Right ventricle myocardium inferior (tissue), 1 donor: Measurements from ENCODE around the gene IFNL2. TPM values are rescaled to one million over a fixed set of nuclear protein-coding genes. Genes with fewer than 3 reads are reported as not detected.
"Not testable (repeated sequence)": the region's sequence is repeated elsewhere in the genome, so short reads cannot be mapped to it uniquely, and the experiment has no call there.

Experiments
- ATAC-seq: fragments of 200-7000 bp; cut with Tn5 transposase; one replicate; pipeline ENCODE4 v1.9.1; 2020; ENCODE audit warnings: mild to moderate bottlenecking, moderate library complexity
- DNase-seq: peaks from one replicate; pipeline ENCODE4 v3.0.0; 2021; ENCODE audit errors: missing footprints
- intact Hi-C: fragments of 100-400 bp; cut with DNase I; formaldehyde crosslinking; loops from one replicate; pipeline ENCODE4 v1.11.0; 2022
- total RNA-seq: library from RNA; stranded (reverse); fragmentation: NEBNext Ultra II Directional; extraction: Animal tissue kit (Norgen Biotek cat#: 25700); gene quantifications from one replicate; pipeline ENCODE4 v1.2.1, GENCODE V29; 2021
- donor health status: DM: no; HTN: yes; CAD: no; lungs with severe emphysema.

Gene IFNL2
- total RNA-seq, 1 donor from 2014 or later = not detected

DNA sequence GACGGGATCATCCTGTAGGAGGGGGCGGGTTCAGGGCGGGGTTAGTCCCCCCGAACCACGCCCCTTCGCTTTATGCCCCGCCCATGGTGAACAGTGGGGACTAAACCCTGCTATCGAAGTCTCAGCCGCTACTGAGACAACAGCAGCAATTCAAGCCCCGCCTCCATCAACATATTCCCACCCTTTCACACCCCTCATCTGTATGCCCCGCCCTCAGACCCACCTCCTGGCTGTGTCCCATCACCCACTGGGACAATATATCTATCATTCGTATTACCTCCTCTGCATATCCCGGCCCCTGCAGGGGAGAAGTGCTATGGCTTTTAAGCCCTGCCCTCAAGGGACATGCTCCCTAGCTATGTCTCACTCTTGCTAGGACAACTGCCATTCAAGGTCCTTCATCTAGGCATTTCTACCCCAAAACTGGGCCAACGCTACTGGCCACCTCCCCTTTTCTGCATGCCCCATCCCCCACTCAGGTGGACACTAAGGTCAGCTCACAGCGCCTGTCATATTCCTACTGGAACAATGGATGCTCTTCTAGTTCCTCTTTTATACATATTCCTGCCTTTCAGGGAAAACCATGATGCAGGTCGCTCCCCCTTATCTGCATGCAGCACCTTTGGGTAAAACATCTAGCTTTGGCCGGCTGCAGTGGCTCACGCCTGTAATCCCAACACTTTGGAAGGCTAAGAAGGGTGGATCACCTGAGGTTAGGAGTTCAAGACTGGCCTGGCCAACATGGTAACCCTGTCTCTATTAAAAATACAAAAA is 40.5 kb downstream of the IFNL2 start:
- ATAC-seq (no peak), DNase-seq (no peak)
- intact Hi-C loops = no loop called here

DNA sequence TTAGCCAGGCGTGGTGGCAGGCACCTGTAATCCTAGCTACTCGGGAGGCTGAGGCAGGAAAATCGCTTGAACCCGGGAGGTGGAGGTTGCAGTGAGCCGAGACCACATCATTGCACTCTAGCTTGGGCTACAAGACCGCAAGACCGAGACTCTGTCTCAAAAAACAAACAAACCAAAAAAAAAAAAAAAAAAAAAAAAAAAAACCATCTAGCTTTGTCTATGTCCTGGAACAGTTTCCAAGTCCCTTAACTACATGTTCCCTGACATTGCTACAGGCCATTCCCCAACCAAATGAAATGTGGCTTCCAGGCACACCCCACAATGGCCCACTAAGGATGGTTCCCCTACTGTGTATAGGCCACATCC is 41.1 kb downstream of the IFNL2 start:
- not testable (repeated sequence) for DNase-seq, ATAC-seq

DNA sequence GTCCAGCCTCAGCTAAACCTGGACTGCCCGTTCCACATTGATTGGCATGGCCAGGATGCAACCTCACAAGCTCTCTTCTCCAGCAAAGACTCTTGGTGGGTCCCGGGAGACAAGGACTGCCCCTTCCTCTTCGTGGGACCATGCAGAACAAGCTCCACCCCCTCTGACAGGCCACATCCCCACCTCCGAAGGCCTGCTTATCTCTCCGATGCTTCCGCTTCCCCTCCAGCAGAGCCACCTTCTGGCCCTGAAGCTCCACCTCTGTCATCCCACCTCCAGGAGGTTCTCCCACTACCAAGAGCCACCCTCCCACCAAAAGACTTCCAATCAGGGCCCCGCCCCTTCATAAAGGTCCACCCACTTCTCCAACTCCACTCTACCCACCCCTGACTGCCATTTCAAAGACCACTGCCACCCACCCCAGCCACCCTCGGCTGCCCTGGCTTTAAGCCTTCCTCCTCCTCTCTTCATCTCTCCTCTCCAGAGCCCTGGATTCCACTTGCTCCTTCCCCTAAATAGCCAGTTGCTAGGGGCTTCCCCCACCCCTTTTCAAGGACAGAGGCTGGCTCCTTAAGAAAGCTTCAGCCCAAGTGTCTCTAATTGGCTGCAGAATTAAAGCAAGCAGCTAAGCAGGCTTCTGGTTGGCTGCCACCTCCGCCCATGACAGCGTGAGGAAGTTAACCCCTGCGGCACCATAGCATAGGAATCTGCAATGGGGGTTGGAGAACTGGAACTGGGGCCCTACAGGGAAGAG is 42.5 kb downstream of the IFNL2 start:
- DNase-seq = no peak
- no peak for ATAC-seq
- intact Hi-C loops = no loop called here

More for the DNA sequence above, 41.1 kb downstream of the IFNL2 start:
- intact Hi-C loops = not testable (repeated sequence)

DNA sequence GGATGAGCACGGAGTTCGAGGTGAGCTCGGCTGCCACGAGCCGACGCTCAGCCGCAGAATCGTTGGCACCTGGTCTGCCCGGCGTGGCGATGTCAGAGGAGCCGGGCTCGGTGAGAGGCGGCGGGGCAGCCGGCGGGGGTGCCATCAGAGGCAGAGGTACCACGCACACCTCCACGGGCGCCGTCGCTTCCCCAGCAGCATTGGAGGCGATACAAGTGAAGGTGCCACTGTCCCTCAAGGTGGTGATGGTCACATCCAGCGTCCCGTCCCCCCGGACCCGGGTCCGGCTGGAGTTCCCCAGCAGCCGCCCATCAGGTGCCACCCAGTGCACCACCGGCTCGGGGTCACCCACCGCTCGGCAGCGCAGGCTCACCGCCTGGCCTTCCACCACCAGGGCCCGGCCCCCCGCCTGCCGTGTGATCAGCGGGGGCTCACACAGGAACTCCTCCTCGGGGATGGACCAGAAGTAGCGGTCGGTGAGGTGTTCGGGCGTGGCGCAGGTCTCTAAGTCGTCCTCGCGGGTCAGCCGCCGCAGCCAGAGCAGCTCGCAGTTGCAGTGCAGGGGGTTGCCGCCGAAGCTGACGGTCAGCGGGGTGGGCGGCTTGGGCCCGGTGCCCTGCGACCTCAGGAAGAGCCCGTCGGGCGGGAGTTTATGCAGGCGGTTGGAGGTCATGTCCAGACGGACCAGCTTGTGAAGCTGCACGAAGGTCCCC is 46.0 kb downstream of the IFNL2 start:
- no peak for ATAC-seq
- DNase-seq = no peak
- intact Hi-C loops = no loop called here

DNA sequence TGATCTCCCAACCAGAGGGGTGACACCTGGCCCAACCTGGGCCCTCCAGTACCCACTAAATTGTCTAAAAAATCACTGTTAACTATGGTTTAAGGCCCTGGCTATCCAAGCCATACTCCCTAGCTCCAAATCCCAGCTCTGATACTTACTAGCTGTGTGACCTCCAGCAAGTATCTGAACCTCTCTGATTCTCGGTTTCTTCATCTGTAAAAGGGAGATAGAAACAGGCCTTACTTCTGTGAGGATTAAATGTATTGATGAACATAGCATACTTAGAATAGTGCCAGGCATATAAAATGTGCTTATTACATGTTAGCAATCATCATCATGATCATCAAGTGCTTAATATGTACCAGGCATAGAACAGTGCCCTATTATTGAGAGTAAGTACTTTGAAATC is 47.7 kb downstream of the IFNL2 start:
- intact Hi-C loops = no loop called here
- ATAC-seq = no peak
- DNase-seq = no peak

GRCh38 chr19:39316627-39317321 is 48.6 kb downstream of the IFNL2 start:
- intact Hi-C loops = no loop called here
- no peak for ATAC-seq
- DNase-seq = no peak

DNA sequence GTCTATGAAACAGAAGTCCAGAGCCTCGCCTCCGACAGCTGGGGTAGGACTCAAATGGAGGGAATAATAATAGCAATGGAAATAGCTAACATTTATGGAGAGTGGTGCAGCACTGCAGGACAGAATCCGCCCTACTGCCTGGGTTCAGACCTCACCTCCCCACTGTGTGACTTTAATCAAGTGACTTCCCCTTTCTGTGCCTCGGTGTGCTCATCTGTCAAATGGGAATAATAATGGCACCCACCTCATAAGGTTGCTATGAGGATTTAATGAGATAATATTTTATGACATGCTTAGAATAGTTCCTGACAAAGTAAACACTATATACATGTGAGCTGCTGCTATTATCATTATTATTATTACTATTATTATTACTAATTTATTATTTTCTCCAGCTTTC is 49.3 kb downstream of the IFNL2 start:
- intact Hi-C loops = no loop called here
- ATAC-seq = no peak
- no peak for DNase-seq

DNA sequence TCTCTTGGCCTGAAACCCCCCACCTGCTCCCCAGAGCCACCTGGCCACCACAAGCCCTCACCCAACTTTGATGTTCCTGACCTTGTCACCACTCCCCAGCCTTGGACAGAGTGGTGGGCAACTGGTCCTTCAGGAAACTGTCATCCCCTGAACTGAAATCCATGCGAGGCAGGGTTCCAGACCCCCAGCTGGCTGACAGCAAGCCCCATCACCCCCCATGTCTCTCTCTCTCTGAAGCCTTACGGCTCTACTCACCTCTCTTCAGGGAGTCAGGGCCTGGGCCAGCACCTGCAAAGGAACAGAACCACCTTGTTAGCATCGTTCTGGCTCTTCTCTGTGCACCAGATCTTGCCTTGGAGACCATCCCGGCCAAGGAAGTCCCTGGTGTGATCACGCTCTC is 49.9 kb downstream of the IFNL2 start:
- intact Hi-C loops = no loop called here
- DNase-seq (no peak), ATAC-seq (no peak)

GRCh38 chr19:39318690-39319089 is 50.5 kb downstream of the IFNL2 start:
- ATAC-seq (no peak), DNase-seq (no peak)
- intact Hi-C loops = no loop called here

GRCh38 chr19:39319098-39319891 is 51.1 kb downstream of the IFNL2 start:
- ATAC-seq (no peak), DNase-seq (no peak)
- intact Hi-C loops = no loop called here

Other genes starting within 250 kb of the IFNL2 start
- gene FBXO27, start 235.8 kb upstream of the IFNL2 start, total RNA-seq = 15.1 TPM
- gene ACP7, start 184.0 kb upstream of the IFNL2 start, total RNA-seq = not detected
- 16.2 TPM for gene PAK4, start 142.6 kb upstream of the IFNL2 start, total RNA-seq
- not detected for gene NCCRP1, start 71.4 kb upstream of the IFNL2 start, total RNA-seq
- gene SYCN, start 64.1 kb upstream of the IFNL2 start, total RNA-seq = not detected
- not detected for gene IFNL3, start 23.4 kb upstream of the IFNL2 start, total RNA-seq
- gene IFNL4, start 19.5 kb upstream of the IFNL2 start, total RNA-seq = not detected
- not detected for gene IFNL1, start 28.0 kb downstream of the IFNL2 start, total RNA-seq
- gene LRFN1, start 52.5 kb downstream of the IFNL2 start, total RNA-seq = 0.41 TPM
- gene GMFG, start 67.6 kb downstream of the IFNL2 start, total RNA-seq = 20.2 TPM
- 40.6 TPM for gene SAMD4B, start 74.0 kb downstream of the IFNL2 start, total RNA-seq
- 34.5 TPM for gene PAF1, start 122.7 kb downstream of the IFNL2 start, total RNA-seq
- 21.8 TPM for gene MED29, start 123.0 kb downstream of the IFNL2 start, total RNA-seq
- 48.7 TPM for gene ZFP36, start 138.5 kb downstream of the IFNL2 start, total RNA-seq
- 10.4 TPM for gene PLEKHG2, start 144.3 kb downstream of the IFNL2 start, total RNA-seq
- 1,258 TPM for gene RPS16, start 167.6 kb downstream of the IFNL2 start, total RNA-seq
- gene SUPT5H, start 177.2 kb downstream of the IFNL2 start, total RNA-seq = 80.6 TPM
- gene TIMM50, start 212.4 kb downstream of the IFNL2 start, total RNA-seq = 75.9 TPM
- gene DLL3, start 230.6 kb downstream of the IFNL2 start, total RNA-seq = not detected
- not detected for gene SELENOV, start 246.7 kb downstream of the IFNL2 start, total RNA-seq